NCI-H2171 (cell line): ENCODE measurements around the gene RAI1.
A peak's percentile ranks its signal among the peaks of the same experiment; 100 is the strongest.

ENCODE experiments used
- DNase-seq: peaks from one replicate; lab custom pipeline; 2025; lab: John Stamatoyannopoulos, UW

Gene RAI1

DNA sequence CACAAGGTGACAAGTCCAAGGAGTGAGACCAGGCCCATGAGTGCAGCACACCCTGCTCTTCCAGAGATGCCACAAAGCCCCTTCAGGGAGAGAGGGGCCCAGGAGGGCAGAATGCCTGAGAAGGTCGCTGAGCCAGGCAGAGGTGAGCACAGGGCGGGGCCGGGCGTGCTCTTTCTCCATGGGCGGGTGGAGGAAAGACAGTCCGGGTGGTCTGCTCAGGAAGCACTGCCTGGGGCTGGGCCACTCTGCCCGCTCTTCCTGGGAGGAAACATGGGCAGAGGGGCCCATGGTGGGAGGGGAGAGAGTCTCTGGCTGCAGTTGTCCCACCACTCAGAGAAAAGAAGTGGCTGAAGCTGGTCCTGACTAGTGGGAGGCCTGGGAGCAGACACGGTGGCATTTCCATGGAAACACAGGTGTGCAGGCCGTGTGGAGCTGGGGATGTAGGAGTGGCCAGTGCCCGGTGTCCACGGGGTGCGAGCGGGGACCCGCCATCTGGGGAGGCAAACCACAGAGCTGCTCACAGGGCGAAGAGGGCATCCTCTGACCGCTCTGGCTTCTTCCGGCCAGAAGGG is 165.9 kb downstream of the RAI1 start:
- DNase-seq = no peak

DNA sequence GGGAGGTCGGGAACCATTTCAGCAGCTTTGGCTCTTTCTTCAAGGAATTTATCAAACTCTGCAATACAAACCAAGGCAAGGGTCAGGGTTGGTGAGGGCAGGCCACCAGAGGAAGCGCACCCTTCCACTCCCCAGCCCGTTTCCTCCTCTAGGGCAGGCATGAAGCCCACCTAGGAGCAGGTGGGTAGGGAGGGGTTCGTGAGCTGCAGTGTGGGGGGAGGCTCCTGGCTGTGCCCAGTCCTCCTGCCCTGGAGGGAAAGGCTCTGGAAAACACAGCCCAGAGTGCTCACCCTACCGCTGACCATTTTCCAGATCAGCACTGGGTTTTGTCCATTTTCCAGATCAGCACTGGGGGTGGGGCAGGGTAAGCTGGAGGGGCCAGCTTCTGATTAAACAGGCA is 166.5 kb downstream of the RAI1 start:
- DNase-seq = no peak

DNA sequence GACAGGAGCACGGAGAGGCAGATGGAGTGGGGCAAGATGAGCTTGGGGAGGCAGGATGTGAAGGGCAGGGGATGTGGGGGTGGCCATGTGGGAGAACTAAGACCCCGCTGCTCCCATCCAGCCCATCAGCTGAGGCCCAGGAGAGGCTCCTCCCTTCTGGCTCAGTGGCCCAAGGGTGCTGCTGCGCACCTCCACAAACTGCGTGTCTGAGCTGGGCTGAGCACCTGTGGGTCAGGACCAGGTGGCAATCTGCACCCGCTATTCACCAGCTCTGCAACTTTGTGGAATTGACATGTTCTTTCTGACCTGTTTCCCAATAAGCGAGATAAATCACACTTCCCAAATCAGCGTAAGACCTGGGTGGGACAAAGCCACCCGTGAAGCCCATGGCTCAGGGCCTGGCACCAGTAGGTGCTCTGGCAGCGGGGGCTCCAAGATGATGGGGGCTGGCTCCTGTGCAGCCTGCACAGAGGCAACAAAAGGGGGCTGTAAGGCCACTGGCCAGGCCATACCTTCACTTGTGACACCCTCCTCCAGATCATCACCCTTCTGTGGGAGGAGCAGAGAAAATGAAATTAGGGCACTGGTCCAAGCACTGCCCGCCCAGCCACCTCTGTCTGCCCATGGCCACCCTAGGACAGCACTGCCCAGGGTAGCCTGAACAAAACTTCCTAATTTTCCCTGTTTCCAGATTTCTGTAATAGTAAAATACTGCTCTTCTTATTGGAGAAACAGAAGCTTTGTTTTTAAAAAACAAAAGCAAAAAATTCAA is 167.2 kb downstream of the RAI1 start:
- DNase-seq = no peak

DNA sequence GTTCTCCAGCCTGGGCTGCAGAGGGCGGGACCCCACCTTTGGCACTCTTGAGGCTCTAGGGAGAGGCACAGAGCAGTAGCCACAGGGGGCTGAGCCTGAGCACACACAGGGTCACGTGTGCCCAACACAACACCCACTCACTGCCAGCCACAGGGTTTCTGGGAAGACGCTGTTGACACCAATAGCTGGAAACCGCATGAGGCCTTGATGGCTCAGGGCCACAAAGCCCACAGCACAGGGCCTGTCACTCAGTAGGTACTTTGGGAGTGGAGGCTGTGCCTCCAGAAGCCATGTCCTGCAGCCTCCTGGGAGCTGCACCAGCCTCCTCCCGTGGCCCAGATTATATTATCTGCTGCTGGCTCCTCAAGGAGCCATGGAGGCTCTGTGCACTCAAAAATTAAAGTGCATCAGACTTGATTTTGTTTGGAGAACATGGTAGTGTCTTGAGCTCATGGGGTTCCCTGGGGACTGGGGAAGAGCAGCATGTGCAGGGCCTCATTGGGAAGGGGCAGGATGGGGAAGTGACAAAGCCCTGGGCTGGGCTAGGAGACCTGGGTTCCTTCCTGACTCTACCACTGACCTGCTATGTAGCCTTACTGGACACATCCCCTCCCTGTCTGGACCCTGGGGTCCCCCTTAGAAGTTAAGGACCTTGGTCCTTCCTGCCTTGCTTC is 168.0 kb downstream of the RAI1 start:
- no peak for DNase-seq

DNA sequence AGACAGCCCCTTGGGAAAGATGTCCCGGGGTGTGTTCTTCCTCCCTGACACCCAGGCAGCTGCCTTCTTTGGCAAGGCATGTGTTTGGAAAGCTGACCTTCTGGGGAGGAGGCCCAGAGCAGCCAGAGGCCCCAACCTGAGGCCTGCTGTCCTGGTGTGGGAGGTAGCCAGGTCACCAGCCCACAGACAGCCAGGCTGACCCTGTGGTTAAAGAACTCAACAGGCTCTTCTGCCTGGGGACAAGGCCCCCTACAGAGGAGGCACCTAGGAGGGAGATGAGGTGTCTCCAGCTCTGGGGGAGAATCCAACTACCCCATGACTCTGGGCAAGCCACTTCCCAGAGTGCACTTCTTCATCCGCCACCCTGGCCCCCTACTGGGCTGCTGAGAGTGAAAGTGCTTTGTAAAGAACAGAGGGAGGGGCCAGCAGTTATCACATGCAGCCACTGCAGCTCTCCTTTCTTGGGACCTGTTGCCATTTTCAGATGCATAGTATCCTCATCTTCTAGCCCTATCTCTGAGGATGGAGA is 168.7 kb downstream of the RAI1 start:
- DNase-seq = no peak

DNA sequence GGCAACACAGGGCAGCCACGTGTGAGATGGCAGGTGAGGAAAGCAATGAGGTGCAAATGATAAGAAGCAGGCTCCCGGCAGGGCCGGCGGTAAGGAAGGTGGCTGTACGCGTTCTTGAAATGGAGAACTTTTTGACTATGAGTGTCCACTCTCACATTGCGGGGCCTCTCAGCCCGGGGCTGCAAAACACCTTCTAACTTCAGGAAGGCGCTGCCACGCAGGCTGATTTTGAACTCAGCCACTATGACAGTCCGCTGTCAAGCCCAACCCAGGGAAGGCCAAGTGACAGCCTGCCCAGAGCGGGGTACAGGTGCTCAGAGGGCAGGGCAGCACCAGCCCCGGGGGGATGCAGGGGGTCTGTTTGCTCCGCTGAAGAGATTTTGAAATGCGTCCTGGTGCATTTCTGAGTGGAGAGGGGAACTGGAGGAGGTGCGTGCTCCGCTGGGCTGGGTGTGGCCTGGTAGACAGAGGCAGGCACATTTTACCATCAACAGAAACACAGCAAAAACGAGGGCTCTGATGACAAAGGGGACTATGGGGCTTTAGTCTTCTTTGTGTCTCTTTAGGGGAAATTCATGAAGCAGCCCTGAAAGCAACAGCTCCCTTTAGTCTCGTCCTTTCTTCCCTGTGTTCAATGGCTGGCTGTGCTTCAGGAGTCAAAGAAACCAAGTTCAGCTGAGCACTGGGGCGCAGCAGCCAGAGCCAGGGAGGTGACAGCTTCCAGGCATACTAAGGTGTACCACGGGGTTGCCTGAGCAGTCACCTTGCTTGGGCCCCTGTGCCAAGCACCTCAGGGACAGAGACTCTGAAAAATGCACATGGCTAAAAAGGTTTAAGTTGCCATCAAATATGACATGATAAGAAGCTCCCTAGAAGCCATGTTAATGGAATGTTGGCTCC is 170.1 kb downstream of the RAI1 start:
- no peak for DNase-seq

DNA sequence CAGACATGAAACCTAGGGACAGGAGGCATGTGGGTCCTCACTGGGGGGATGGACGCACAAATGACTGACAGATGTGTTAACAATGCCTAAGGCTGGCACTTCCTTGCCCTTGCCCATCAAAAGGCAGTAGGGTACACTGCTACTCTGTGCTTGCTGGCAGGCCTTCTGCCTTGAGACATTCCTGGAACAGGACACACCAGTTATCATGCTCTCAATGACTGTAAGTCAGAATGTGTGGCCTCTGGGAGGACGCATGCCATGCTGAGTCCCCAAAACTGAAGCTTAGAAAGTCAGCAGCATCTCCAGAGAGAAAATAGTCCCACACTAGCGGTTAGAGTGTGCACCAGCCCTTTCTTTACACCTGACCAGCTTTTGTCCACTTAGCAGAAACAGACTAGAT is 171.7 kb downstream of the RAI1 start:
- DNase-seq = no peak

DNA sequence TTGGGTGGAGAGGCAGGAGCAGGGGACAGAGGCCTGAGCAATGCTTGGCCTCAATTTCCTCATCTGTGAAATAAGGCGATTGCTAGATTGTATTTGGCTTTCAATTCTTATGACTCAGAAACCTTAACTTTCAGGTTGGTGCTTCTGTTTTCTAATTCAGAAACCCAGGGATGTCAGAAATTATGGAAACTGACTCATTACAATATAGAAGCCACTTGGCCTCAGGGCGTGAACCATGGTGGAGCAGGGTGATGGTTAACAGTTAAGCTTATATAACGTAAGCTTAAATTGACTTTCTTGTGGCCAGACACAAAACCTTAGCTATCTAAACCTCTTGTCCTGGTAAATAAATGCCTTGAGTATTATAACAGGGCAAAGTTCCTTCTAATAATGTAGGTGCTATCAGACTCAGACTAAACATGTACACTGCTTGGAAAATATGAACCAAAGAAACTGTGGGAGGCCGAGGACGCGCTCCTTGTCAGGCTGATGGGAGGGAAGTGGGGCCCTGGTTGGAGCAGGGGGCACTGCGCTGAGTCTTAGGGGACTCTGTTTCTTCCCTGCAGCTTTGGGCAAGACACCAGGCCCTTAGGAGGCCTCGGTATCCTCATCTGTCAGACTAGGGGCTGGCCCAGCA is 172.7 kb downstream of the RAI1 start:
- no peak for DNase-seq

DNA sequence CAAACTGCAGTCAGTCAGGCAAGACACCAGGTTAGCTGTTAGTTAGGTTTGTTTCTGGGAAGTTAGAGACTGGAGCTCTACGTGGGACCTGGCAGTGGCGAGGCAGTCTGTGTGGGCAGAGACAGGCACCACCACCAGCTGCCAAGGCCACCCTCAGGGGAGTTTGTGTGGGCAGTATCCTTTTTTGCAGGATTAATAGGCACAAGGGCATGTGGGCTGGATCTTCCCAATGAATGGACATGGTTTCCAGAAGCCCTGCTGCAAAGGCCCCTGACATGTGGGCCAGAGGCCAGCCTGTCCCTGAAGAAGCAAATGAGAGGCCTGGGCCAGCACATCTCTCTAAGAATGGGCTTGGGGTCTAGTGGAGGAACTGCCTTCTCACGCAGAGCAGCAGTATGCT is 174.7 kb downstream of the RAI1 start:
- DNase-seq = no peak

DNA sequence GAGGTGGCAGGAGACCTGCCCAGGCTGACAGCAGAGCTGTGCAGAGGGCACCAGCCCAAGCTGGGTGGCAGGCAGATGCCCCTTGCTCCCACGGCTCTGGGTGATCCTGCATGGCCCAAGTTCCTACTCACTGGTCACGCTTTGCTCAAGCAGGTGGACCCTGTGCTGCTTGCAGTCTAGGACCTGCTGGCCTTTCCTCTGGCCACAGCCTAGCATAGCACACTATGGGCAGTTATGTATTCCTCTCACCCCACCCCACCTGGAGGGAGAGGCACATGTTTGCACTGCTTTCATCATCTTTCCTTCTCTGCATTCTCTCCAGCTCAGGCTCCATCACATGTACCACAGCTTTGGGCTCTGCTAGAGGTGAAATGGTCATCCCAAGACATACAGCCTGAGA is 175.1 kb downstream of the RAI1 start:
- DNase-seq = no peak

DNA sequence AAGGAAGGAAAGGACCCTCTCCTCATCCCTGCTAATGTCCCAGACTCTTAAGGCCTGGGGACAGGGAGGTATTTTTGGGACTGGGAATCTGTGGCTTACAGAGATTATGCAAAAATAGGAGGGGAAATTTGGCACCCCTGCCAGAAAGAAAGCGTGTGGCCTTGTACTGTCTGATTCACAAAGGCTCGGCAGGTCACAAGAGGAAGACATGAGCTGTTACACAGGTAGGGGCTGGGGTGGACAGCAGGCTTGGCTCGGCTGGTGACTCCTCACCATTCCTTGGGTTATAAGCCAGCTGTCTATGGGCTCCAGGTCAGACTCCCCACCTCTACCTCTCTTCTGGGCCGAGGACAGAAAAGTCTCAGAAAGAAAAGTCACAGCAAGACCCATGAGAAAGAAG is 176.2 kb downstream of the RAI1 start:
- DNase-seq = no peak

DNA sequence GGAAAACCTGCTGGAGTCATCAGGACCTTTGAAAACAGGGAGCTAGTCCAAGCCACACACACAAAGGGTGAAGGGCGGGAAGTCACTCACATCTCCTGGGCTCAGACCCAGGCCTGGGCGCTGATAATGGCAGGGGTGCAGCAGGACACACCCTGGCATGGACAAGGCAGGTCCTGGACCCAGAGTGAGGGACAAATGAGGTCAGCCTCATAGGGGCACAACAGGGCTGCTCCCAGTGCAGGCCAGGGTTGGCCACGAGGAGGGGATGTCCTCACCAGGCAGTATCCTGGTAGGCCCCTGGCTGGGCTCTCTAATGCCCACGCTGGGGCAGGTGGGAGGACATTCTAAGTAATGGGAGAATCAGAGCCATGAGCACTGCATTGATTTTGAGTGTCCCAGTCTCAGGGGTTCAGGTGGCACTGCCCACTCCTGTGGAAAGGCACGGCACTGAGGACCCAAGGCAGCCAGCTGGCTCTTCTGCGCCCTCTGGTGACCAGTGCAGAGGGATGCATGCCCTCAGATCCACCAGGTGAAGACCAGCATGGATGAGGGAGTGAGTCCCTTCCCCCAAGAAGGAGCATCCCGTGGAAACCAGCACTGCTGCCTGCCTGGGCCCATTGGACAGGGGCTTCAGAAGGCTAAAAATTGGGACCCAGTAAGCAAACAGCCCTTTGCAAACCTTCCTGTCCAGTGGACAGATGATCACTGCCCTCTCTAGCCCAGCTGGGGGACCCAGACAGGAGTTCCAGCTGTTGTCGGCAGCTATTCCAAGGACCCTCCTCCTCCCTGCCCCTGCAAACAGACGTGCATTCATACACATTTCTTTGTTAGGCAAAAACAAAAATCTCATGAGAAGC is 178.9 kb downstream of the RAI1 start:
- peak; percentile 34 for DNase-seq

DNA sequence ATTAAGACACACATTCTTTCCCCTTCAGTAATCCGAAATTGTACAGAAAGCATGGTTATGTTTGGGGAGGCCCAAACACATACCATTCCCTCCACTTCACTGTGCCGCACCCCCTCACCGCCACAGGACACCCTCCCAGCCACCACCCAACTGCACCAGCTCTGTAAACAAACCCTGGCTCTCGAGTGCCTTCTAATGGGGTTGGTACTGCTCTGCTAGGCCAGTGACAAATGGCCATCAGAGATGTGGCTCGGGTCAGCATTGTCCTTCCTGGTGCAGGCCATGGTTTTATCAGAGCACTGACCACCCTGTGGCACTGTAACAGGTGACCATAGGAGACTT is 179.5 kb downstream of the RAI1 start:
- DNase-seq = no peak
